GM19351 (cell line): ENCODE data around the gene ATF6.

ENCODE experiments used
- ATAC-seq: cut with Tn5 transposase; IDR thresholded peaks from one replicate; pipeline ENCODE4 v1.9.1; 2021; ENCODE audit warnings: mild to moderate bottlenecking, moderate library complexity; ENCODE audit not compliant: unreplicated experiment

Gene ATF6

GRCh38 chr1:161989786-161990185, 223.7 kb downstream of the ATF6 start:
- ATAC-seq = no peak

- ATAC-seq = no peak
Measured at GRCh38 chr1:161993576-161993975, 227.5 kb downstream of the ATF6 start.

- no peak for ATAC-seq
Measured at GRCh38 chr1:161994175-161994668, 228.1 kb downstream of the ATF6 start.

- no peak for ATAC-seq
Measured at GRCh38 chr1:161997152-161997551, 231.0 kb downstream of the ATF6 start.

- ATAC-seq = no peak
Measured at GRCh38 chr1:161998811-161999210, 232.7 kb downstream of the ATF6 start.

GRCh38 chr1:161999301-162000052, 233.4 kb downstream of the ATF6 start:
- no peak for ATAC-seq

- no peak for ATAC-seq
Measured at GRCh38 chr1:162000053-162000420, 233.9 kb downstream of the ATF6 start.

GRCh38 chr1:162003061-162003829, 237.1 kb downstream of the ATF6 start:
- ATAC-seq = no peak

GRCh38 chr1:162003830-162004215, 237.7 kb downstream of the ATF6 start:
- ATAC-seq = no peak

- ATAC-seq = no peak
Measured at GRCh38 chr1:162004441-162004950, 238.4 kb downstream of the ATF6 start.

GRCh38 chr1:162006081-162006480, 240.0 kb downstream of the ATF6 start:
- ATAC-seq = no peak

GRCh38 chr1:162007466-162007865, 241.3 kb downstream of the ATF6 start:
- no peak for ATAC-seq

- ATAC-seq = no peak
Measured at GRCh38 chr1:162008799-162009198, 242.7 kb downstream of the ATF6 start.

GRCh38 chr1:162009501-162010174, 243.5 kb downstream of the ATF6 start:
- ATAC-seq = no peak

- no peak for ATAC-seq
Measured at GRCh38 chr1:162010175-162010506, 244.0 kb downstream of the ATF6 start.

- ATAC-seq = no peak
Measured at GRCh38 chr1:162011337-162012012, 245.4 kb downstream of the ATF6 start.

GRCh38 chr1:162013289-162013688, 247.2 kb downstream of the ATF6 start:
- no peak for ATAC-seq
